Esophagus squamous epithelium (tissue), 4 donors: ENCODE results near the gene BZW2.

ENCODE experiments used
- CTCF ChIP-seq, 6 experiments: fragments of 450-650 bp in 4 of 6; fragments of 200-600 bp in 2 of 6; sonication (generic) in 2 of 6; IDR thresholded peaks; one replicate each; pipeline ENCODE4 v1.5.1; 2016 to 2019; ENCODE audit warnings: antibody characterized with exemption in 6 of 6, mild to moderate bottlenecking in 4 of 6, moderate library complexity in 4 of 6
- POLR2A ChIP-seq, 4 donors: fragments of 450-650 bp; IDR thresholded peaks; one replicate each; pipeline ENCODE4 v1.6.1; 2017; ENCODE audit warnings: antibody characterized with exemption in 4 of 4, mild to moderate bottlenecking in 4 of 4, moderate library complexity in 3 of 4

GRCh38 chr7:16712916-16713315, 66.9 kb downstream of the BZW2 start:
- TF ChIP-seq CTCF (IDR thresholded peaks at IDR 0.05) (no peak), POLR2A (IDR thresholded peaks at IDR 0.05) (no peak)
